GM12891 (cell line): ENCODE data around the gene VRK2.

Source experiments
- PAX5 ChIP-seq: IDR thresholded peaks from 2 replicates; pipeline ENCODE4 v1.6.1; 2011; ENCODE audit warnings: low read length, moderate library complexity, mild to moderate bottlenecking; ENCODE audit not compliant: insufficient read depth, severe bottlenecking
- POLR2A ChIP-seq: IDR thresholded peaks from 2 replicates; pipeline ENCODE4 v1.6.1; 2011; ENCODE audit warnings: low read depth, low read length, control low read depth
- POLR2AphosphoS5 ChIP-seq: IDR thresholded peaks from 2 replicates; pipeline ENCODE4 v1.6.1; 2011; ENCODE audit warnings: low read depth, low read length, control low read depth
- POU2F2 ChIP-seq: IDR thresholded peaks from 2 replicates; pipeline ENCODE4 v1.6.1; 2011; ENCODE audit warnings: low read depth, mild to moderate bottlenecking, control low read depth, low read length, moderate library complexity
- SPI1 ChIP-seq: IDR thresholded peaks from 2 replicates; pipeline ENCODE4 v1.6.1; 2011; ENCODE audit warnings: low read depth, low read length, control low read depth
- TAF1 ChIP-seq: IDR thresholded peaks from 2 replicates; pipeline ENCODE4 v1.6.1; 2011; ENCODE audit warnings: low read depth, low read length, control low read depth

- no peak for TF ChIP-seq POLR2AphosphoS5
- TF ChIP-seq POLR2A, result no peak
- TF ChIP-seq TAF1, result no peak
- TF ChIP-seq PAX5, result no peak
- no peak for TF ChIP-seq SPI1
- TF ChIP-seq POU2F2, result no peak
Measured at GRCh38 chr2:58138396-58139030, 91.9 kb downstream of the VRK2 start.
